ENCODE measurements around the gene RPS29. TPM values are rescaled to one million over a fixed set of nuclear protein-coding genes. Genes with fewer than 3 reads are reported as not detected.
"Not testable (repeated sequence)": the region's sequence is repeated elsewhere in the genome, so short reads cannot be mapped to it uniquely, and the experiment has no call there.

RPS29 gene
- polyA plus RNA-seq, 4 donors: 2,810 to 5,742 (median 3,888) TPM

GRCh38 chr14:49589387-49589786 is 3.2 kb upstream of the RPS29 start:
- Histone ChIP-seq H3K27me3 (ENCODE audit: control insufficient read depth in 3 of 3, insufficient read depth in 3 of 3, low read length in 3 of 3) (no peaks in the 10 kb centered on the region), H3K27ac (ENCODE audit: low read depth in 1 of 3, low read length in 2 of 3) (no peak overlapping the region), H3K36me3 (ENCODE audit: control insufficient read depth in 3 of 3, insufficient read depth in 2 of 3, low read depth in 1 of 3, low read length in 3 of 3) (peaks cover 0 to 4% (median 0%) of the 10 kb centered on the region in 3 donors), H3K9me3 (ENCODE audit: control insufficient read depth in 2 of 2, insufficient read depth in 1 of 2, low read depth in 1 of 2, low read length in 1 of 2) (no peaks in the 10 kb centered on the region), H3K4me1 (ENCODE audit: control insufficient read depth in 3 of 3, insufficient read depth in 2 of 3, low read depth in 1 of 3, low read length in 2 of 3) (peaks cover 0 to 7% (median under 1%) of the 10 kb centered on the region in 3 donors), H3K4me3 (ENCODE audit: low read depth in 1 of 3, low read length in 3 of 3) (no peak overlapping the region)
- DNase-seq: no peak
- 89 to 95% (median 92%) methylated on average over 3 of the region's 3 CpGs for WGBS, 3 donors
- no peak for FAIRE-seq

DNA sequence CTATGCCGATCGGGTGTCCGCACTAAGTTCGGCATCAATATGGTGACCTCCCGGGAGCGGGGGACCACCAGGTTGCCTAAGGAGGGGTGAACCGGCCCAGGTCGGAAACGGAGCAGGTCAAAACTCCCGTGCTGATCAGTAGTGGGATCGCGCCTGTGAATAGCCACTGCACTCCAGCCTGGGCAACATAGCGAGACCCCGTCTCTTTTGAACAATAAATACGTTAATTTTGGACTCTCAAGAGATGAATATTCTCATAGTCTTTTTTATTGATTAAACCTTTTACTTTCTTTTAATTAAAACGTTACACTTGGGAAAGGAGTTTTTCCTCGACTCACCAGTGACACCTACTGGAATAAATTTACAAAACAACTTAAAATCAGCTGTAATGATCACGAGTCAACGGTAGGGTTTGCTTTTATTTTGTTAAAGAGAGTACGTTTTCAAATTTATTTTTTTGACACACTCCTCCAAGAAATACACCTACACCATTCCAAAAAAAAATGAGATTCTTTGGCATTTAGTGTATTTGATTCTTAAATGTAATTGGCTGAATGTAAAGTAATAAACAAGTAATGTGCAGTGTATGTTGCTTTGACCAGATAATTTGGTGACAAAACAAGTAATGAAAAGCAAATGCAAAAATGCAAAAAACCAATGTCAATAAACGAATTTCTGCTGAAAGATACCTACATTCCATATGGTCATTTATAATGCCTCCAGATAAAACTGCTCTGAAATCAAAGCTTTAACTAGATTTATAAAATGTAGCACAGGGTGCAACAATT is 687 bp upstream of the RPS29 start:
- Histone ChIP-seq H3K27me3 (ENCODE audit: control insufficient read depth in 3 of 3, insufficient read depth in 3 of 3, low read length in 3 of 3) (no peaks in the 10 kb centered on the region), H3K4me3 (ENCODE audit: low read depth in 1 of 3, low read length in 3 of 3) (peak overlapping the region in 2 of 3 donors; percentile 21 to 96), H3K36me3 (ENCODE audit: control insufficient read depth in 3 of 3, insufficient read depth in 2 of 3, low read depth in 1 of 3, low read length in 3 of 3) (peaks cover 0 to 18% (median 2%) of the 10 kb centered on the region in 3 donors), H3K4me1 (ENCODE audit: control insufficient read depth in 3 of 3, insufficient read depth in 2 of 3, low read depth in 1 of 3, low read length in 2 of 3) (peaks cover 0 to 10% (median 2%) of the 10 kb centered on the region in 3 donors), H3K9me3 (ENCODE audit: control insufficient read depth in 2 of 2, insufficient read depth in 1 of 2, low read depth in 1 of 2, low read length in 1 of 2) (no peaks in the 10 kb centered on the region), H3K27ac (ENCODE audit: low read depth in 1 of 3, low read length in 2 of 3) (peak overlapping the region; percentile 66 to 98 (median 91))
- 1 to 2% (median 1%) methylated on average over 9 to 12 of the region's 21 CpGs for WGBS, 3 donors
- FAIRE-seq: no peak
- DNase-seq: peak; percentile 77 to 84

DNA sequence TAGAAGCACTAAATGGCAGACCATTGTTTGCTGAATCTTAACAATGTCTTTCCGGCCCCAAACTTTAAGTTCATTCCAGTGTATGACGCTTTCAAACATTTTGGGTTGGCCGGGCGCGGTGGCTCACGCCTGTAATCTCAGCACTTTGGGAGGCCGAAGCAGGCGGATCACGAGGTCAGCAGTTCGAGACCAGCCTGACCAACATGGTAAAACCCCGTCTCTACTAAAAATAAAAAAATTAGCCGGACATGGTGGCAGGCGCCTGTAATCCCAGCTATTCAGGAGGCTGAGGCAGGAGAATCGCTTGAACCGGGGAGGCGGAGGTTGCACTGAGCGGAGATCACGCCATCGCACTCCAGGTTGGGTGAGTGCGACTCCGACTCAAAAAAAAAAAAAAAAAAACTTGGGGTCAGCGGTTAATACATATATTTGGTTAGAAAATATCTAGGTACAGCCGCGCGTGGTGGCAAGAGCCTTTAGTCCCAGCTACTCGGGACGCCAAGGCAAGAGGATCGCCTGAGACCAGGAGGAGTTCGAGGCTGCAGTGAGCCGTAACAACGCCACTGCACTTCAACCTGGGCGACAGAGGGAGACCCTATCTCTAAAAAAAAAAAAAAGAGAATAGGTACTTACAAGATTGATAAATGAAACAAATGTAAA is 1.1 kb downstream of the RPS29 start:
- not testable (repeated sequence) for FAIRE-seq; H3K9me3 ChIP-seq (ENCODE audit: control insufficient read depth in 2 of 2, insufficient read depth in 1 of 2, low read depth in 1 of 2, low read length in 1 of 2); H3K4me1 ChIP-seq (ENCODE audit: control insufficient read depth in 3 of 3, insufficient read depth in 2 of 3, low read depth in 1 of 3, low read length in 2 of 3); H3K27me3 ChIP-seq (ENCODE audit: control insufficient read depth in 3 of 3, insufficient read depth in 3 of 3, low read length in 3 of 3)
- peak overlapping the region; percentile 89 to 98 (median 91) for H3K27ac ChIP-seq (ENCODE audit: low read depth in 1 of 3, low read length in 2 of 3)
- H3K36me3 ChIP-seq (ENCODE audit: control insufficient read depth in 3 of 3, insufficient read depth in 2 of 3, low read depth in 1 of 3, low read length in 3 of 3): peaks cover 0 to 22% (median 2%) of the 10 kb centered on the region in 3 donors
- WGBS, 3 donors: 3 to 9% (median 4%) methylated on average over 32 of the region's 32 CpGs
- H3K4me3 ChIP-seq (ENCODE audit: low read depth in 1 of 3, low read length in 3 of 3): peak overlapping the region; percentile 80 to 96 (median 87)
- peak in 1 of 2 donors; percentile 39 for DNase-seq

GRCh38 chr14:49584058-49584457 is 2.1 kb downstream of the RPS29 start:
- Histone ChIP-seq H3K4me1 (ENCODE audit: control insufficient read depth in 3 of 3, insufficient read depth in 2 of 3, low read depth in 1 of 3, low read length in 2 of 3) (peaks cover 0 to 10% (median 2%) of the 10 kb centered on the region in 3 donors), H3K27ac (ENCODE audit: low read depth in 1 of 3, low read length in 2 of 3) (peak overlapping the region in 1 of 3 donors; percentile 53), H3K9me3 (ENCODE audit: control insufficient read depth in 2 of 2, insufficient read depth in 1 of 2, low read depth in 1 of 2, low read length in 1 of 2) (no peaks in the 10 kb centered on the region), H3K36me3 (ENCODE audit: control insufficient read depth in 3 of 3, insufficient read depth in 2 of 3, low read depth in 1 of 3, low read length in 3 of 3) (peaks cover 0 to 22% (median 2%) of the 10 kb centered on the region in 3 donors), H3K27me3 (ENCODE audit: control insufficient read depth in 3 of 3, insufficient read depth in 3 of 3, low read length in 3 of 3) (no peaks in the 10 kb centered on the region), H3K4me3 (ENCODE audit: low read depth in 1 of 3, low read length in 3 of 3) (peak overlapping the region in 2 of 3 donors; percentile 80 to 96)
- DNase-seq: peak in 1 of 2 donors; percentile 20
- WGBS, 3 donors: 61 to 71% (median 67%) methylated on average over 11 of the region's 11 CpGs
- FAIRE-seq: no peak

DNA sequence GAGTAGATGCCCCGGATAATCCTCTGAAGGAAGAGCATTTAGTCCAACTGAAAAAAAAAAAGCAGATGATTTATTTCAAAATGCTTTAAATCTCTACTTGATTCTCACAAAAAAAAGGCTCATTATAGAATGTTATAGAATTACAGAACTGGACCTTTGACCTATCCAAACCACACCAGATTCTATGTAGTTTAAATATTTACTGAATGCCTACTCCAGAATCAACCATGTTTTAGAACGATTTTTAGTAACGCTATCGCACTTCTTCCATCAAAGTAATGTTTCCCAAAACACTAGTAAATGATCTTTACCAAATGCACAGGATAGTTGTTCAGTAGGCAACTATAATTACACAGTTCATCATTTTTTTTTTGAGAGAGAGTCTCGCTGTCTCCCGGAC is 2.6 kb downstream of the RPS29 start:
- Histone ChIP-seq H3K27ac (ENCODE audit: low read depth in 1 of 3, low read length in 2 of 3) (no peak overlapping the region), H3K4me1 (ENCODE audit: control insufficient read depth in 3 of 3, insufficient read depth in 2 of 3, low read depth in 1 of 3, low read length in 2 of 3) (peaks cover 0 to 10% (median 2%) of the 10 kb centered on the region in 3 donors), H3K27me3 (ENCODE audit: control insufficient read depth in 3 of 3, insufficient read depth in 3 of 3, low read length in 3 of 3) (no peaks in the 10 kb centered on the region), H3K36me3 (ENCODE audit: control insufficient read depth in 3 of 3, insufficient read depth in 2 of 3, low read depth in 1 of 3, low read length in 3 of 3) (peaks cover 0 to 22% (median 2%) of the 10 kb centered on the region in 3 donors), H3K9me3 (ENCODE audit: control insufficient read depth in 2 of 2, insufficient read depth in 1 of 2, low read depth in 1 of 2, low read length in 1 of 2) (no peaks in the 10 kb centered on the region), H3K4me3 (ENCODE audit: low read depth in 1 of 3, low read length in 3 of 3) (no peak overlapping the region)
- DNase-seq (peak in 1 of 2 donors; percentile 11), FAIRE-seq (no peak)
- WGBS, 3 donors: 51 to 71% (median 70%) methylated on average over 6 of the region's 6 CpGs

GRCh38 chr14:49582113-49582977 is 3.8 kb downstream of the RPS29 start:
- Histone ChIP-seq H3K4me3 (ENCODE audit: low read depth in 1 of 3, low read length in 3 of 3) (no peak overlapping the region), H3K27ac (ENCODE audit: low read depth in 1 of 3, low read length in 2 of 3) (no peak overlapping the region), H3K9me3 (ENCODE audit: control insufficient read depth in 2 of 2, insufficient read depth in 1 of 2, low read depth in 1 of 2, low read length in 1 of 2) (no peaks in the 10 kb centered on the region), H3K36me3 (ENCODE audit: control insufficient read depth in 3 of 3, insufficient read depth in 2 of 3, low read depth in 1 of 3, low read length in 3 of 3) (peaks cover 0 to 25% (median 2%) of the 10 kb centered on the region in 3 donors), H3K4me1 (ENCODE audit: control insufficient read depth in 3 of 3, insufficient read depth in 2 of 3, low read depth in 1 of 3, low read length in 2 of 3) (peaks cover 0 to 10% (median 2%) of the 10 kb centered on the region in 3 donors), H3K27me3 (ENCODE audit: control insufficient read depth in 3 of 3, insufficient read depth in 3 of 3, low read length in 3 of 3) (no peaks in the 10 kb centered on the region)
- WGBS, 3 donors: 87 to 88% (median 88%) methylated on average over 4 of the region's 4 CpGs
- peak in 1 of 2 donors; percentile 7 for DNase-seq
- FAIRE-seq: no peak

DNA sequence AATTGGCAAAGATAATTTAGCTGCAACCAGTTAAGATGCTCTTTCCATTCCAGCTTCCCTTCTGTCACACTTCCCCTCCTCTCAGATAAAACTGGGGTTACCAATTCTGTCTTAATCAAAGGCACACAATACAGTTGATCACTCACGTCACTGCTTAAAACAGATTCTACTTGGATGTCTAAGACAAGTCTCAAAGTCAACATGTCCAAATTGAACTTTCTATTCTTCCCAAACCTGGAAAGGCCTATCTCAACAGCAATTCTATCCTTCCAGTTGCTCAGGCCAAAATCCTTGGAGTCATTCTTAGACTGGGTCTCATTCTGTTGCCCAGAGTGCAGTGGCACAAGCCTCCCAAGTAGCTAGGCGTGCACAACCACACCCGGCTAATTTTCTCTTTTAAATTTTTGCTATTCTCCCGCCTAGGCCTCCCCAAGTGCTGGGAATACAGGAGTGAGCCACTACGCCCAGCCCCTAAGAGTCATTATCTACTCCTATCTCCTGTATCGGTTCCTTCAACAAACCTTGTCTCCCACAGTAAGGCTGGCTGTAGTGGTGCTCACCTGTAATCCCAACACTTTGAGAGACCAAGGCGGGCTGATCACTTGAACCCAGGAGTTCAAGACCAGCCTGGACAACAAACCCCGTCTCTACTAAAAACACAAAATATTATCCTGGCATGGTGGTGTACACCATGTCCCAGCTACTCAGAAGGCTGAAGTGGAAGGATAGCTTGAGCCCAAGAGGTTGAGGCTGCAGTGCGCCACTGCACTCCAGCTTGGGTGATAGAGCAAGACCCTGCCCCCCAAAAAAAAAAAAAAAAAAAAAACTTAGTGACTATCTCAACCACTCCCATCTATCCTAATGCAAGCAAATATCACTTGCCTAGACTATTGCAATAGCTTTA is 4.7 kb downstream of the RPS29 start:
- FAIRE-seq (no peak), DNase-seq (no peak)
- no peaks in the 10 kb centered on the region for H3K27me3 ChIP-seq (ENCODE audit: control insufficient read depth in 3 of 3, insufficient read depth in 3 of 3, low read length in 3 of 3)
- H3K4me1 ChIP-seq (ENCODE audit: control insufficient read depth in 3 of 3, insufficient read depth in 2 of 3, low read depth in 1 of 3, low read length in 2 of 3): peaks cover 0 to 10% (median 2%) of the 10 kb centered on the region in 3 donors
- no peak overlapping the region for H3K27ac ChIP-seq (ENCODE audit: low read depth in 1 of 3, low read length in 2 of 3)
- H3K36me3 ChIP-seq (ENCODE audit: control insufficient read depth in 3 of 3, insufficient read depth in 2 of 3, low read depth in 1 of 3, low read length in 3 of 3): peaks cover 0 to 32% (median 2%) of the 10 kb centered on the region in 3 donors
- 75 to 84% (median 80%) methylated on average over 9 of the region's 9 CpGs for WGBS, 3 donors
- H3K9me3 ChIP-seq (ENCODE audit: control insufficient read depth in 2 of 2, insufficient read depth in 1 of 2, low read depth in 1 of 2, low read length in 1 of 2): no peaks in the 10 kb centered on the region
- H3K4me3 ChIP-seq (ENCODE audit: low read depth in 1 of 3, low read length in 3 of 3): no peak overlapping the region

Measured in small intestine (tissue), 7 donors.